Cardiac septum (tissue), 1 donor: ENCODE data around the gene DNAH10. TPM values are rescaled to one million over a fixed set of nuclear protein-coding genes. Genes with fewer than 3 reads are reported as not detected.

Experiments
- DNase-seq: peaks from one replicate; pipeline ENCODE4 v3.0.0-alpha.2; 2020; ENCODE audit warnings: low spot score
- intact Hi-C: fragments of 100-400 bp; cut with DNase I; formaldehyde crosslinking; loops from one replicate; pipeline ENCODE4 v1.14.0; 2022
- total RNA-seq: library from RNA; stranded (reverse); fragmentation: NEBNext Ultra II Directional; extraction: Animal tissue kit (Norgen Biotek cat#: 25700); gene quantifications from one replicate; pipeline ENCODE4 v1.2.1, GENCODE V29; 2021
- donor health status: DM: no; HTN: no; CAD: no.

Gene DNAH10
- total RNA-seq, 1 donor from 2014 or later, result 0.73 TPM

GRCh38 chr12:123979566-123979965 is 217.5 kb downstream of the DNAH10 start:
- intact Hi-C loops, result no loop called here
- no peak for DNase-seq

DNA sequence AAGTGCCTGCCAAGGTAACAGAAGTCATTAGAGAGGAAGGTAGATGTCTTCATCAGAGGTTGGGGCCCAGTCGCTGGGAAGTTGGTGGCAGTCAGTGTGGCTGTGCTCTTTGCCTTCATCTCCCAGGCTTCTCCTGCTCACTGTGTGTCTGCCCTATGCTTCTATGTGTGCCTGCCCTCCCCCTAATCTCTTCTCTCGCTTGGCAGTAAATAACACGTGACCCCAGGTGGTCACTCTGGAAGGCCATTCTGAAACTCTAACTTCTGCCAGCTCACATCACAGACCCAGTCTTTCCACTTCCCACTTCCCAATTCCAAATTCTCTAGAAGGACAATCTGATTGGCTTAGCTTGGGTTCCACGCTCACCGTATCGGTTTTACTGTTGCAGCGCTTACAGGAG is 220.2 kb downstream of the DNAH10 start:
- no peak for DNase-seq
- intact Hi-C loops, result loop anchor here (10.0 kb wide), 1 partner anchor 327 kb away; no protein-coding TSS in a partner anchor

GRCh38 chr12:123983822-123984485 is 221.9 kb downstream of the DNAH10 start:
- DNase-seq, result no peak
- intact Hi-C loops, result loop anchor here (2.0 to 10.0 kb wide), 2 partner anchors 79 to 329 kb away; no protein-coding TSS in a partner anchor

- intact Hi-C loops, result loop anchor here (2.0 to 10.0 kb wide), 3 partner anchors 42 to 330 kb away; no protein-coding TSS in a partner anchor
These were observed 222.8 kb downstream of the DNAH10 start for GRCh38 chr12:123984903-123985302.

More at GRCh38 chr12:123984903-123985302, 222.8 kb downstream of the DNAH10 start:
- no peak for DNase-seq

Other genes starting within 250 kb of the DNAH10 start
- 85.3 TPM for gene RILPL1, start 228.6 kb upstream of the DNAH10 start, total RNA-seq
- 150 TPM for gene TMED2, start 177.7 kb upstream of the DNAH10 start, total RNA-seq
- gene DDX55, start 160.2 kb upstream of the DNAH10 start, total RNA-seq, result 5.1 TPM
- gene EIF2B1, start 128.6 kb upstream of the DNAH10 start, total RNA-seq, result 27.9 TPM
- 12.9 TPM for gene GTF2H3, start 128.5 kb upstream of the DNAH10 start, total RNA-seq
- gene TCTN2, start 91.2 kb upstream of the DNAH10 start, total RNA-seq, result 3.1 TPM
- 14.9 TPM for gene ATP6V0A2, start 49.9 kb upstream of the DNAH10 start, total RNA-seq
- gene CCDC92, start 210.5 kb downstream of the DNAH10 start, total RNA-seq, result 48.3 TPM
- gene ZNF664, start 210.9 kb downstream of the DNAH10 start, total RNA-seq, result 94.0 TPM